HCT116 (cell line): ENCODE measurements around the gene RETREG1. TPM values are rescaled to one million over a fixed set of nuclear protein-coding genes. Genes with fewer than 3 reads are reported as not detected.

Experiments used
- ATAC-seq: fragments of 200-7000 bp; cut with Tn5 transposase; 2 replicates; pipeline ENCODE4 v1.9.1; 2020; ENCODE audit warnings: mild to moderate bottlenecking, moderate library complexity
- BruUV-seq: library from RNA; stranded (reverse); fragments of 400-500 nt; replicated peaks from 2 replicates; lab custom pipeline; 2021; lab: Mats Ljungman, UMichigan
- CTCF ChIA-PET: fragments of 300-600 bp; sonication (Branson Sonifier 250); formaldehyde crosslinking; loops from one replicate; lab custom pipeline; 2021; ENCODE audit warnings: antibody characterized with exemption; lab: Charles Lee
- POLR2A ChIA-PET: fragments of 300-600, 350-600 bp; sonication (Branson Sonifier 250); formaldehyde crosslinking; loops from one replicate; lab custom pipeline; 2021; ENCODE audit warnings: antibody characterized with exemption; lab: Charles Lee
- RAD21 ChIA-PET, 2 experiments: fragments of 300-600 bp; sonication (Branson Sonifier 250); formaldehyde crosslinking; loops; one replicate each; lab custom pipeline; 2023; ENCODE audit warnings: low total read pairs in 2 of 2; ENCODE audit not compliant: uncharacterized antibody in 2 of 2, unreplicated experiment in 2 of 2, low non-redundant PET in 1 of 2; lab: Charles Lee
- DNase-seq: peaks from one replicate; pipeline ENCODE4 v3.0.0-alpha.2; 2010; ENCODE audit warnings: low read depth, low spot score
- H2AFZ ChIP-seq: fragments of 200-600 bp; shearing (Covaris generic), sonication (generic); 2 replicates; pipeline ENCODE4 v1.6.1; 2017; ENCODE audit warnings: low read depth, mixed run types, mixed read lengths, antibody characterized with exemption, low read length; ENCODE audit not compliant: poor library complexity, severe bottlenecking
- H3K27ac ChIP-seq: 2 replicates; pipeline ENCODE4 v1.5.1; 2012; ENCODE audit warnings: low read depth, low read length
- H3K27me3 ChIP-seq: fragments of 200-600 bp; sonication (generic); 2 replicates; pipeline ENCODE4 v1.6.1; 2016; ENCODE audit warnings: mixed run types, low read length, mixed read lengths; ENCODE audit not compliant: insufficient read depth
- H3K36me3 ChIP-seq, 2 experiments: fragments of 200-500 bp in 1 of 2; fragments of 200-600 bp in 1 of 2; sonication (Bioruptor generic) in 1 of 2; sonication (generic) in 1 of 2; 2 replicates each; pipeline versions ENCODE4 v1.5.1 to v1.6.1; 2014 to 2016; ENCODE audit warnings: low read length in 2 of 2, inconsistent platforms in 1 of 2, mixed read lengths in 1 of 2, mixed run types in 1 of 2; ENCODE audit not compliant: insufficient read depth in 2 of 2, control insufficient read depth in 1 of 2
- H3K4me1 ChIP-seq, 2 experiments: fragments of 200-600 bp in 1 of 2; sonication (generic) in 1 of 2; 2 replicates each; pipeline versions ENCODE4 v1.5.1 to v1.6.1; 2012 to 2017; ENCODE audit warnings: low read length in 2 of 2, inconsistent platforms in 1 of 2, mild to moderate bottlenecking in 1 of 2, mixed read lengths in 1 of 2, mixed run types in 1 of 2, moderate library complexity in 1 of 2; ENCODE audit not compliant: insufficient read depth in 2 of 2, control insufficient read depth in 1 of 2
- H3K4me2 ChIP-seq: fragments of 200-600 bp; sonication (generic); 2 replicates; pipeline ENCODE4 v1.6.1; 2017; ENCODE audit warnings: mixed run types, low read length, mixed read lengths
- H3K4me3 ChIP-seq, 2 experiments: fragments of 200-600 bp in 1 of 2; sonication (generic) in 1 of 2; replicated peaks in 1 of 2; 2 replicates each; pipeline ENCODE4 v1.5.1; 2011 to 2016; ENCODE audit warnings: low read length in 2 of 2, control low read depth in 1 of 2, low read depth in 1 of 2, mild to moderate bottlenecking in 1 of 2, mixed read lengths in 1 of 2, mixed run types in 1 of 2
- H3K79me2 ChIP-seq: fragments of 200-600 bp; sonication (generic); 2 replicates; pipeline ENCODE4 v1.6.1; 2017; ENCODE audit warnings: mild to moderate bottlenecking, mixed run types, low read length, moderate library complexity, mixed read lengths; ENCODE audit not compliant: insufficient read depth
- H3K9ac ChIP-seq: fragments of 200-600 bp; sonication (generic); 2 replicates; pipeline ENCODE4 v1.6.1; 2016; ENCODE audit warnings: low read length, mixed read lengths
- H3K9me2 ChIP-seq: fragments of 200-600 bp; sonication (generic), shearing (Covaris generic); 2 replicates; pipeline ENCODE4 v1.6.1; 2017; ENCODE audit warnings: mixed run types, mild to moderate bottlenecking, moderate library complexity; ENCODE audit not compliant: insufficient read depth
- H3K9me3 ChIP-seq, 2 experiments: fragments of 200-500 bp in 1 of 2; fragments of 200-600 bp in 1 of 2; sonication (Bioruptor generic) in 1 of 2; sonication (generic) in 1 of 2; 2 replicates each; pipeline ENCODE4 v1.6.1; 2014 to 2017; ENCODE audit warnings: low read length in 2 of 2, mixed read lengths in 2 of 2, inconsistent platforms in 1 of 2, low read depth in 1 of 2, mild to moderate bottlenecking in 1 of 2, mixed run types in 1 of 2, moderate library complexity in 1 of 2; ENCODE audit not compliant: control insufficient read depth in 1 of 2, insufficient read depth in 1 of 2
- H4K20me1 ChIP-seq: fragments of 200-600 bp; sonication (generic), shearing (Covaris generic); 2 replicates; pipeline ENCODE4 v1.6.1; 2017; ENCODE audit warnings: mixed run types, mild to moderate bottlenecking, moderate library complexity; ENCODE audit not compliant: insufficient read depth
- JUND ChIP-seq: IDR thresholded peaks from 2 replicates; pipeline ENCODE4 v1.6.1; 2012
- ZNF274 ChIP-seq: fragments of 200-500 bp; sonication (Bioruptor generic); IDR thresholded peaks from 2 replicates; pipeline ENCODE4 v1.6.1; 2014; ENCODE audit warnings: mild to moderate bottlenecking, low read depth, low read length, inconsistent platforms
- intact Hi-C: fragments of 100-400 bp; cut with micrococcal nuclease; formaldehyde crosslinking; loops from 2 replicates; pipeline ENCODE4 v1.10.0; 2022
- total RNA-seq: library from RNA; stranded (reverse); gene quantifications from one replicate; pipeline ENCODE4 v1.2.1, GENCODE V29; 2021; ENCODE audit not compliant: unreplicated experiment
- TF ChIP-seq, protein P1 (sequence below), 3 experiments: fragments of 200-600 bp in 1 of 3; sonication (generic) in 1 of 3; IDR thresholded peaks in 2 of 3; conservative IDR thresholded peaks in 1 of 3; 2 replicates each; pipeline ENCODE4 v1.5.1; 2012 to 2017; ENCODE audit warnings: low read depth in 2 of 3, low read length in 2 of 3, antibody characterized with exemption in 1 of 3, borderline replicate concordance in 1 of 3, control low read depth in 1 of 3, mild to moderate bottlenecking in 1 of 3, mixed read lengths in 1 of 3, mixed run types in 1 of 3, moderate library complexity in 1 of 3; ENCODE audit not compliant: insufficient read depth in 1 of 3
- TF ChIP-seq, protein P2 (sequence below): IDR thresholded peaks from 2 replicates; pipeline ENCODE4 v1.6.1; 2012

The RETREG1 gene
- total RNA-seq, 1 experiment from 2014 or later = 6.0 TPM

DNA sequence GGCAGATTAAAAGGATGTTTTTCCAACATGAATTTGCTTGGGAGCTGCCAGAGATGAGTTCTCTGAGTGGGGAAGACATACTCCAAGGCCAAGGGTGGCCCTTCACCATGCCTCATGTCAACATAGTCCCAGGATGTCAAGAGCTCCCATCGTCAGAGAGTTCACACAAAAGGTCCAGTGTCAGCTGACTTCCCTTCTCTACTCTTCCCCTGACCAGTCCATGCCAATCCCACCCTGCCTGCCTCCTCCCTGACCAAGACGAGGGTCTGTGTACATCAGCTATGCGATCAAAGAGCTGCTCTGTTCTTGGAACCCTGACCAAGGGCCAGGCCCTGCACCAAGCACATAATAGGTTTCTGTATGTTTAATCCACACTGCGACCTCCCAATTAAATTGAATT is 80.0 kb downstream of the RETREG1 start (continued):
- TF ChIP-seq, protein P1, sequence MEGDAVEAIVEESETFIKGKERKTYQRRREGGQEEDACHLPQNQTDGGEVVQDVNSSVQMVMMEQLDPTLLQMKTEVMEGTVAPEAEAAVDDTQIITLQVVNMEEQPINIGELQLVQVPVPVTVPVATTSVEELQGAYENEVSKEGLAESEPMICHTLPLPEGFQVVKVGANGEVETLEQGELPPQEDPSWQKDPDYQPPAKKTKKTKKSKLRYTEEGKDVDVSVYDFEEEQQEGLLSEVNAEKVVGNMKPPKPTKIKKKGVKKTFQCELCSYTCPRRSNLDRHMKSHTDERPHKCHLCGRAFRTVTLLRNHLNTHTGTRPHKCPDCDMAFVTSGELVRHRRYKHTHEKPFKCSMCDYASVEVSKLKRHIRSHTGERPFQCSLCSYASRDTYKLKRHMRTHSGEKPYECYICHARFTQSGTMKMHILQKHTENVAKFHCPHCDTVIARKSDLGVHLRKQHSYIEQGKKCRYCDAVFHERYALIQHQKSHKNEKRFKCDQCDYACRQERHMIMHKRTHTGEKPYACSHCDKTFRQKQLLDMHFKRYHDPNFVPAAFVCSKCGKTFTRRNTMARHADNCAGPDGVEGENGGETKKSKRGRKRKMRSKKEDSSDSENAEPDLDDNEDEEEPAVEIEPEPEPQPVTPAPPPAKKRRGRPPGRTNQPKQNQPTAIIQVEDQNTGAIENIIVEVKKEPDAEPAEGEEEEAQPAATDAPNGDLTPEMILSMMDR (IDR thresholded peaks at IDR 0.05 in 2 of 3, conservative IDR thresholded peaks at IDR 0.05 in 1 of 3; ENCODE audit: borderline replicate concordance in 1 of 3, insufficient read depth in 1 of 3, low read depth in 2 of 3, low read length in 2 of 3) = no peak
- TF ChIP-seq, all 23 proteins: peak for 0

DNA sequence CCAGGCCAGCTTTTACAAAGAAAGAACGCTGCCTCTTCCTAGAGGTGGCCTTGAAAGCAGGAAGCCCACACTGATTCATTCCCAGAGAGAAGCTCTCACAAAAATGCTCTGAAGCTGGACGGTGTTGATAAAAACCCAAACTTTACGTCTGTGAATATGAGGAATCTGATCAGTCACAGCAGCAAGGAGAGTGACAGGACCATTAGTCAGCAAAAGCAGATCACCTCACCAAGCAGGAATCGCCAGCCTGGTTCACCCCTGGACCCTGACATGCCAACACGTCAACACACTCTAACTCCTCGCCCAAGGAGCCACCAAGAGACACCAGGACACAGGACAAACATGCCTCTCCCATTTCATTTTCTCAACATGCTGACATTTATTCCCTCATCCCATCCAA is 80.6 kb downstream of the RETREG1 start:
- H3K27me3 ChIP-seq = no peaks in the 10 kb centered on the region
- H3K4me1 ChIP-seq = no peaks in the 10 kb centered on the region; a peak in 1 of 4 replicates
- H3K9me3 ChIP-seq = no peaks in the 10 kb centered on the region
- no peak overlapping the region for H3K27ac ChIP-seq
- ChIA-PET POLR2A (no interaction called here), CTCF (no interaction called here), RAD21 (no interaction called here)
- H2AFZ ChIP-seq = no peak overlapping the region
- H3K9me2 ChIP-seq = no peaks in the 10 kb centered on the region
- H3K36me3 ChIP-seq = no peaks in the 10 kb centered on the region
- H3K9ac ChIP-seq = no peak overlapping the region
- H3K4me3 ChIP-seq = no peak overlapping the region
- TF ChIP-seq ZNF274 = no peak
- no peak for TF ChIP-seq JUND
- TF ChIP-seq, protein P2, sequence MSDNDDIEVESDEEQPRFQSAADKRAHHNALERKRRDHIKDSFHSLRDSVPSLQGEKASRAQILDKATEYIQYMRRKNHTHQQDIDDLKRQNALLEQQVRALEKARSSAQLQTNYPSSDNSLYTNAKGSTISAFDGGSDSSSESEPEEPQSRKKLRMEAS = no peak
- TF ChIP-seq, protein P1 (IDR thresholded peaks at IDR 0.05 in 2 of 3, conservative IDR thresholded peaks at IDR 0.05 in 1 of 3; ENCODE audit: borderline replicate concordance in 1 of 3, insufficient read depth in 1 of 3, low read depth in 2 of 3, low read length in 2 of 3) = no peak
- no TSS peak for BruUV-seq
- H3K79me2 ChIP-seq = no peaks in the 10 kb centered on the region
- no peaks in the 10 kb centered on the region for H4K20me1 ChIP-seq
- H3K4me2 ChIP-seq = no peak overlapping the region
- DNase-seq = no peak
- ATAC-seq = no peak
- intact Hi-C loops = no loop called here
